GM23338 (cell line): Measurements from ENCODE around the gene THSD4. TPM values are rescaled to one million over a fixed set of nuclear protein-coding genes. Genes with fewer than 3 reads are reported as not detected.

Experiments used
- ATAC-seq: fragments of 200-7000 bp; cut with Tn5 transposase; 3 replicates; pipeline ENCODE4 v1.9.1; 2020
- DNase-seq: peaks from one replicate; pipeline ENCODE4 v3.0.0-alpha.2; 2015; ENCODE audit warnings: low spot score
- H2AFZ ChIP-seq: fragments of 200-600 bp; sonication (generic); 2 replicates; pipeline ENCODE4 v1.8.0; 2016; ENCODE audit warnings: antibody characterized with exemption, mild to moderate bottlenecking, moderate library complexity
- H3F3A ChIP-seq: fragments of 200-600 bp; sonication (generic); replicated peaks from 2 replicates; pipeline ENCODE4 v1.8.0; 2017; ENCODE audit warnings: antibody characterized with exemption, mixed run types, low read depth
- H3K27ac ChIP-seq: fragments of 200-600 bp; sonication (generic); 2 replicates; pipeline ENCODE4 v1.6.1; 2016; ENCODE audit warnings: low read depth
- H3K27me3 ChIP-seq: fragments of 200-600 bp; sonication (generic); 2 replicates; pipeline ENCODE4 v1.8.0; 2016; ENCODE audit warnings: mild to moderate bottlenecking, mixed run types, moderate library complexity; ENCODE audit not compliant: insufficient read depth
- H3K36me3 ChIP-seq: fragments of 200-600 bp; sonication (generic); 2 replicates; pipeline ENCODE4 v1.8.0; 2016; ENCODE audit warnings: mild to moderate bottlenecking; ENCODE audit not compliant: insufficient read depth
- H3K4me1 ChIP-seq: fragments of 200-600 bp; sonication (generic); 2 replicates; pipeline ENCODE4 v1.8.0; 2016; ENCODE audit warnings: mild to moderate bottlenecking, moderate library complexity; ENCODE audit not compliant: insufficient read depth
- H3K4me2 ChIP-seq: fragments of 200-600 bp; sonication (generic); 2 replicates; pipeline ENCODE4 v1.7.1; 2017; ENCODE audit warnings: mixed run types
- H3K4me3 ChIP-seq: fragments of 200-600 bp; sonication (generic); 2 replicates; pipeline ENCODE4 v1.6.1; 2016; ENCODE audit warnings: mixed run types
- H3K79me2 ChIP-seq: fragments of 200-600 bp; sonication (generic); replicated peaks from 2 replicates; pipeline ENCODE4 v1.8.0; 2017; ENCODE audit warnings: mild to moderate bottlenecking; ENCODE audit not compliant: insufficient read depth
- H3K9me2 ChIP-seq: fragments of 200-600 bp; sonication (generic); 2 replicates; pipeline ENCODE4 v1.8.0; 2017; ENCODE audit not compliant: insufficient read depth
- H4K20me1 ChIP-seq: fragments of 200-600 bp; sonication (generic); replicated peaks from 2 replicates; pipeline ENCODE4 v1.8.0; 2017; ENCODE audit warnings: mild to moderate bottlenecking; ENCODE audit not compliant: insufficient read depth
- H3K27ac Mint-ChIP-seq: 2 replicates; pipeline ENCODE4 v1.8.0; 2020; ENCODE audit warnings: inconsistent platforms, mild to moderate bottlenecking, moderate library complexity, mixed read lengths
- H3K27me3 Mint-ChIP-seq: 3 replicates; pipeline ENCODE4 v1.8.0; 2022; ENCODE audit warnings: low read depth, mild to moderate bottlenecking, moderate library complexity, mixed read lengths, inconsistent platforms; ENCODE audit not compliant: insufficient read depth, poor library complexity
- H3K36me3 Mint-ChIP-seq: 3 replicates; pipeline ENCODE4 v1.8.0; 2021; ENCODE audit warnings: low read depth, mild to moderate bottlenecking, inconsistent platforms, moderate library complexity, mixed read lengths
- H3K4me1 Mint-ChIP-seq: 3 replicates; pipeline ENCODE4 v1.8.0; 2020; ENCODE audit warnings: mild to moderate bottlenecking, inconsistent platforms, mixed read lengths
- H3K4me3 Mint-ChIP-seq: 3 replicates; pipeline ENCODE4 v1.8.0; 2021; ENCODE audit warnings: moderate library complexity, mild to moderate bottlenecking, inconsistent platforms, mixed read lengths
- H3K9me3 Mint-ChIP-seq: 3 replicates; pipeline ENCODE4 v1.8.0; 2020; ENCODE audit warnings: moderate library complexity, mild to moderate bottlenecking, inconsistent platforms, mixed read lengths
- ETS1 ChIP-seq: IDR thresholded peaks from 2 replicates; pipeline ENCODE4 v1.6.1; 2016; ENCODE audit warnings: antibody characterized with exemption
- EZH2phosphoT487 ChIP-seq: fragments of 200-600 bp; sonication (generic); IDR thresholded peaks from one replicate; pipeline ENCODE4 v1.8.1; 2018; ENCODE audit warnings: antibody characterized with exemption; ENCODE audit not compliant: unreplicated experiment
- STAT1 ChIP-seq: IDR thresholded peaks from one replicate; pipeline ENCODE4 v1.6.1; 2016; ENCODE audit warnings: antibody characterized with exemption; ENCODE audit not compliant: unreplicated experiment
- ZNF114 ChIP-seq: fragments of 250-450 bp; sonication (Bioruptor Pico); IDR thresholded peaks from 2 replicates; pipeline ENCODE4 v1.5.0; 2020; ENCODE audit warnings: mild to moderate bottlenecking, moderate library complexity
- ZNF331 ChIP-seq: fragments of 250-450 bp; sonication (Bioruptor Pico); IDR thresholded peaks from 2 replicates; pipeline ENCODE4 v1.5.0; 2020; ENCODE audit warnings: low read depth, mild to moderate bottlenecking, moderate library complexity
- ZNF462 ChIP-seq: fragments of 250-450 bp; sonication (Bioruptor Pico); IDR thresholded peaks from 2 replicates; pipeline ENCODE4 v1.5.0; 2020; ENCODE audit warnings: mild to moderate bottlenecking, moderate library complexity
- polyA plus RNA-seq: library from polyadenylated mRNA; unstranded; fragments of >200 nt; fragmentation: Nextera tagmentation; extraction: Ambion mirVana; gene quantifications from 2 replicates; pipeline ENCODE4 v1.2.1, GENCODE V29; 2016
- total RNA-seq: library from RNA; depleted of rRNA; stranded (reverse); fragments of >200 nt; shearing (Covaris generic); gene quantifications from 2 replicates; pipeline ENCODE4 v1.2.3, GENCODE V29; 2014

THSD4 gene
- total and polyA plus RNA-seq, 2 experiments from 2014 or later: 2.0 to 7.4 TPM

GRCh38 chr15:71465131-71465955 is 350.1 kb downstream of the THSD4 start (continued):
- TF ChIP-seq ZNF462 (no peak), STAT1 (no peak), EZH2phosphoT487 (no peak), ZNF331 (CRISPR knock-in tag) (no peak), ZNF114 (CRISPR knock-in tag) (no peak)

GRCh38 chr15:71468715-71469114 is 353.4 kb downstream of the THSD4 start:
- peaks cover 11% of the 10 kb centered on the region for H3K36me3 Mint-ChIP-seq
- Histone ChIP-seq H3K4me3 (no peak overlapping the region), H3K4me2 (no peak overlapping the region), H4K20me1 (no peaks in the 10 kb centered on the region), H3K36me3 (0 out of 2 replicates have a peak, but pooled peaks cover 3% of the 10 kb centered on the region), H2AFZ (no peak overlapping the region), H3K27ac (no peak overlapping the region), H3K9me2 (peaks cover 20% of the 10 kb centered on the region; the same call in 1 of the 2 replicates), H3K27me3 (no peaks in the 10 kb centered on the region), H3F3A (no peaks in the 10 kb centered on the region), H3K4me1 (peaks cover 17% of the 10 kb centered on the region), H3K79me2 (no peaks in the 10 kb centered on the region)
- peaks cover 26% of the 10 kb centered on the region for H3K4me1 Mint-ChIP-seq
- ATAC-seq (no peak; the same call in 2 of the 3 replicates), DNase-seq (no peak)
- H3K27ac Mint-ChIP-seq: no peak overlapping the region
- peaks cover 12% of the 10 kb centered on the region for H3K9me3 Mint-ChIP-seq
- H3K27me3 Mint-ChIP-seq: peaks cover 2% of the 10 kb centered on the region
- no peak overlapping the region for H3K4me3 Mint-ChIP-seq
- TF ChIP-seq STAT1 (no peak), ZNF462 (no peak), ETS1 (no peak)
